K562 (cell line): ENCODE measurements around the gene NXPH4. TPM values are rescaled to one million over a fixed set of nuclear protein-coding genes. Genes with fewer than 3 reads are reported as not detected.

Experiments
- ATAC-seq: fragments of 200-7000 bp; cut with Tn5 transposase; 3 replicates; pipeline ENCODE4 v1.9.1; 2020; ENCODE audit warnings: moderate library complexity
- BruUV-seq: library from RNA; stranded (reverse); fragments of 400-500 nt; replicated peaks from 2 replicates; lab custom pipeline; 2021; lab: Mats Ljungman, UMichigan
- CTCF ChIA-PET: fragments of 300-600 bp; formaldehyde crosslinking; extraction: SDS; loops from one replicate; lab custom pipeline; 2021; ENCODE audit warnings: low intra/inter-chr PET ratio; lab: Yijun Ruan, JAX
- POLR2A ChIA-PET: fragments of 300-600, 350-650 bp; sonication (Branson Sonifier 250); formaldehyde crosslinking; extraction: SDS; loops from one replicate; lab custom pipeline; 2021; ENCODE audit warnings: antibody characterized with exemption, inconsistent platforms; lab: Yijun Ruan, JAX
- DNase-seq, 4 experiments: peaks; one replicate each; pipeline versions ENCODE4 v3.0.0 to v3.0.0-alpha.2; 2011 to 2018; ENCODE audit warnings: low spot score in 3 of 4, mixed read lengths in 3 of 4; ENCODE audit errors: extremely low read depth in 1 of 4
- FAIRE-seq: peaks from 2 replicates; lab custom pipeline; 2011; peaks lifted over from hg19 to GRCh38; lab: Jason Lieb, UNC
- H2AFZ ChIP-seq: 2 replicates; pipeline ENCODE4 v1.6.0; 2011; ENCODE audit warnings: low read depth, low read length, control low read depth, inconsistent platforms
- H3K27ac ChIP-seq: fragments of 200-600 bp; 3 replicates; pipeline ENCODE4 v1.8.0; 2011; ENCODE audit warnings: low read depth, mild to moderate bottlenecking, control low read depth, inconsistent platforms, low read length, moderate library complexity, mixed read lengths; ENCODE audit errors: extremely low read depth
- H3K27me3 ChIP-seq, 2 experiments: fragments of 300-600 bp in 1 of 2; 2 replicates in 1 of 2; 3 replicates in 1 of 2; pipeline versions ENCODE4 v1.6.0 to v1.8.0; 2011; ENCODE audit warnings: inconsistent platforms in 2 of 2, low read length in 2 of 2, mild to moderate bottlenecking in 1 of 2, mixed read lengths in 1 of 2, moderate library complexity in 1 of 2; ENCODE audit not compliant: control insufficient read depth in 2 of 2, insufficient read depth in 2 of 2
- H3K36me3 ChIP-seq: fragments of 300-600 bp; 3 replicates; pipeline ENCODE4 v1.8.0; 2011; ENCODE audit warnings: mild to moderate bottlenecking, low read length, inconsistent platforms; ENCODE audit not compliant: control insufficient read depth, insufficient read depth
- H3K4me1 ChIP-seq, 2 experiments: fragments of 200-600 bp in 1 of 2; replicated peaks in 1 of 2; 2 replicates in 1 of 2; 3 replicates in 1 of 2; pipeline versions ENCODE4 v1.5.1 to v1.8.0; 2011; ENCODE audit warnings: inconsistent platforms in 2 of 2, low read length in 2 of 2, mild to moderate bottlenecking in 1 of 2, mixed read lengths in 1 of 2, moderate library complexity in 1 of 2; ENCODE audit not compliant: control insufficient read depth in 2 of 2, insufficient read depth in 2 of 2
- H3K4me2 ChIP-seq: 2 replicates; pipeline ENCODE4 v1.6.1; 2011; ENCODE audit warnings: low read length, control low read depth, inconsistent platforms, mixed read lengths; ENCODE audit not compliant: insufficient read depth
- H3K4me3 ChIP-seq: fragments of 200-600 bp; sonication (generic), shearing (Covaris generic); 2 replicates; pipeline ENCODE4 v1.5.1; 2016; ENCODE audit warnings: control low read depth, inconsistent platforms
- H3K79me2 ChIP-seq: fragments of 200-600 bp; 3 replicates; pipeline ENCODE4 v1.8.0; 2011; ENCODE audit warnings: low read length, inconsistent platforms; ENCODE audit not compliant: control insufficient read depth, insufficient read depth
- H3K9ac ChIP-seq, 2 experiments: 2 replicates each; pipeline versions ENCODE4 v1.6.0 to v1.6.1; 2011; ENCODE audit warnings: low read depth in 2 of 2, low read length in 2 of 2, control low read depth in 1 of 2, inconsistent platforms in 1 of 2, mild to moderate bottlenecking in 1 of 2, mixed read lengths in 1 of 2; ENCODE audit not compliant: insufficient read depth in 1 of 2
- H3K9me1 ChIP-seq: one replicate; pipeline ENCODE4 v1.6.0; 2011; ENCODE audit warnings: inconsistent platforms, mild to moderate bottlenecking, low read length, moderate library complexity; ENCODE audit not compliant: control insufficient read depth, insufficient read depth
- H3K9me3 ChIP-seq: replicated peaks from 2 replicates; pipeline ENCODE4 v1.5.1; 2011; ENCODE audit warnings: low read depth, low read length, inconsistent platforms; ENCODE audit not compliant: control insufficient read depth, insufficient read depth
- H4K20me1 ChIP-seq: replicated peaks from 2 replicates; pipeline ENCODE4 v1.6.1; 2011; ENCODE audit warnings: low read length, inconsistent platforms, mixed read lengths; ENCODE audit not compliant: control insufficient read depth, insufficient read depth
- ARHGAP35 ChIP-seq: fragments of 450-650 bp; IDR thresholded peaks from 2 replicates; pipeline ENCODE4 v1.6.1; 2018; ENCODE audit not compliant: partially characterized antibody
- CCNT2 ChIP-seq: IDR thresholded peaks from 2 replicates; pipeline ENCODE4 v1.6.1; 2011; ENCODE audit warnings: borderline replicate concordance, low read depth, mild to moderate bottlenecking, moderate library complexity, mixed read lengths, low read length; ENCODE audit not compliant: insufficient read length; ENCODE audit errors: extremely low read depth
- CREB1 ChIP-seq, 2 experiments: sonication (generic) in 1 of 2; formaldehyde crosslinking in 1 of 2; IDR thresholded peaks; 2 replicates each; pipeline versions ENCODE4 v1.6.1 to v1.8.0; 2012 to 2022; ENCODE audit warnings: inconsistent platforms in 1 of 2, mild to moderate bottlenecking in 1 of 2, missing genetic modification reagents in 1 of 2, moderate library complexity in 1 of 2
- L3MBTL2 ChIP-seq: fragments of 450-650 bp; IDR thresholded peaks from 2 replicates; pipeline ENCODE4 v1.6.1; 2016; ENCODE audit warnings: mild to moderate bottlenecking, moderate library complexity
- MAFF ChIP-seq: IDR thresholded peaks from 2 replicates; pipeline ENCODE4 v1.6.1; 2012; ENCODE audit warnings: low read length, improper control_type of control experiment
- PURB ChIP-seq: sonication (generic); formaldehyde crosslinking; IDR thresholded peaks from 2 replicates; pipeline ENCODE4 v1.9.0; 2021; ENCODE audit warnings: low read depth, mild to moderate bottlenecking, missing genetic modification reagents
- RAD21 ChIP-seq, 2 experiments: fragments of 250-450 bp in 1 of 2; fragments of 450-650 bp in 1 of 2; sonication (Bioruptor Pico) in 1 of 2; formaldehyde crosslinking in 1 of 2; IDR thresholded peaks in 1 of 2; conservative IDR thresholded peaks in 1 of 2; 2 replicates each; pipeline versions ENCODE4 v1.4.0 to v1.8.0; 2020 to 2022; ENCODE audit warnings: mild to moderate bottlenecking in 2 of 2, moderate library complexity in 1 of 2
- RAD51 ChIP-seq: fragments of 450-650 bp; IDR thresholded peaks from 2 replicates; pipeline ENCODE4 v1.7.1; 2016; ENCODE audit warnings: low read depth, mild to moderate bottlenecking, borderline replicate concordance
- SMARCC2 ChIP-seq: fragments of 450-650 bp; IDR thresholded peaks from 2 replicates; pipeline ENCODE4 v1.6.1; 2017; ENCODE audit warnings: antibody characterized with exemption, moderate library complexity, mild to moderate bottlenecking, low read depth
- TEAD2 ChIP-seq: fragments of 450-650 bp; IDR thresholded peaks from 2 replicates; pipeline ENCODE4 v1.6.1; 2016; ENCODE audit warnings: missing genetic modification characterization, control low read depth, missing compliant biosample characterization
- ZBTB1 ChIP-seq: sonication (generic); formaldehyde crosslinking; IDR thresholded peaks from 2 replicates; pipeline ENCODE4 v1.8.1; 2023; ENCODE audit warnings: missing genetic modification reagents, low read depth, mild to moderate bottlenecking, borderline replicate concordance
- ZNF785 ChIP-seq: fragments of 250-450 bp; sonication (Bioruptor Pico); IDR thresholded peaks from 2 replicates; pipeline ENCODE4 v1.4.0; 2020; ENCODE audit warnings: mild to moderate bottlenecking
- WGBS: fragments of 100-300 bp; shearing (Covaris generic); methylation state at CpG from one replicate; pipeline ENCODE4 v1.1.6; 2016; ENCODE audit warnings: low coverage, mixed read lengths; ENCODE audit not compliant: insufficient coverage; ENCODE audit errors: missing lambda C conversion rate; 5-methylcytosine and 5-hydroxymethylcytosine counted together
- in situ Hi-C: fragments of 300-500 bp; cut with MboI; formaldehyde crosslinking; loops from 4 replicates; pipeline ENCODE4 v1.15.0; 2018; ENCODE audit warnings: inconsistent platforms, mixed read lengths
- intact Hi-C: fragments of 100-400 bp; cut with micrococcal nuclease; formaldehyde crosslinking; loops from 2 replicates; pipeline ENCODE4 v1.14.2; 2022
- polyA plus RNA-seq, 8 experiments: library from polyadenylated mRNA; depleted of rRNA in 4 of 8; stranded (reverse) in 5 of 8; unstranded in 3 of 8; fragments of >200 nt; fragmentation: Nextera tagmentation in 2 of 8; fragmentation: Illumina TruSeq in 1 of 8; extraction: Ambion mirVana in 2 of 8; extraction: Trizol in 1 of 8; gene quantifications; 2 replicates each; pipeline versions ENCODE4 v1.2.1 to v1.2.3, GENCODE V29; 2011 to 2014; ENCODE audit warnings: inconsistent platforms in 1 of 8, missing spikeins in 1 of 8
- total RNA-seq, 7 experiments: library from RNA; depleted of rRNA in 6 of 7; stranded (reverse); fragments of >200 nt in 6 of 7; fragmentation: Illumina TruSeq in 2 of 7; extraction: Trizol in 2 of 7; gene quantifications; 2 replicates each; pipeline versions ENCODE4 v1.2.1 to v1.2.3, GENCODE V29; 2011 to 2021; ENCODE audit warnings: low replicate concordance in 1 of 7
- TF ChIP-seq, protein P1 (sequence below): fragments of 250-450 bp; sonication (Bioruptor Pico); IDR thresholded peaks from 2 replicates; pipeline ENCODE4 v1.5.0; 2022; ENCODE audit warnings: mild to moderate bottlenecking
- TF ChIP-seq, protein P2 (sequence below): fragments of 250-450 bp; sonication (Bioruptor Pico); IDR thresholded peaks from 2 replicates; pipeline ENCODE4 v1.5.0; 2021
- TF ChIP-seq, protein P3 (sequence below), 2 experiments: IDR thresholded peaks; 2 replicates each; pipeline ENCODE4 v1.6.1; 2011; ENCODE audit warnings: borderline replicate concordance in 1 of 2, control low read depth in 1 of 2, low read depth in 1 of 2, low read length in 1 of 2, mild to moderate bottlenecking in 1 of 2, mixed read lengths in 1 of 2, moderate library complexity in 1 of 2; ENCODE audit not compliant: insufficient read depth in 1 of 2, insufficient read length in 1 of 2, poor library complexity in 1 of 2, severe bottlenecking in 1 of 2; ENCODE audit errors: extremely low read depth in 1 of 2

Gene NXPH4
- total and polyA plus RNA-seq, 9 of the 15 experiments (the other 6 are each of a cell fraction or from before 2014, with no cell fraction given): 0.49 to 2.7 (median 1.1) TPM; not detected in 4

DNA sequence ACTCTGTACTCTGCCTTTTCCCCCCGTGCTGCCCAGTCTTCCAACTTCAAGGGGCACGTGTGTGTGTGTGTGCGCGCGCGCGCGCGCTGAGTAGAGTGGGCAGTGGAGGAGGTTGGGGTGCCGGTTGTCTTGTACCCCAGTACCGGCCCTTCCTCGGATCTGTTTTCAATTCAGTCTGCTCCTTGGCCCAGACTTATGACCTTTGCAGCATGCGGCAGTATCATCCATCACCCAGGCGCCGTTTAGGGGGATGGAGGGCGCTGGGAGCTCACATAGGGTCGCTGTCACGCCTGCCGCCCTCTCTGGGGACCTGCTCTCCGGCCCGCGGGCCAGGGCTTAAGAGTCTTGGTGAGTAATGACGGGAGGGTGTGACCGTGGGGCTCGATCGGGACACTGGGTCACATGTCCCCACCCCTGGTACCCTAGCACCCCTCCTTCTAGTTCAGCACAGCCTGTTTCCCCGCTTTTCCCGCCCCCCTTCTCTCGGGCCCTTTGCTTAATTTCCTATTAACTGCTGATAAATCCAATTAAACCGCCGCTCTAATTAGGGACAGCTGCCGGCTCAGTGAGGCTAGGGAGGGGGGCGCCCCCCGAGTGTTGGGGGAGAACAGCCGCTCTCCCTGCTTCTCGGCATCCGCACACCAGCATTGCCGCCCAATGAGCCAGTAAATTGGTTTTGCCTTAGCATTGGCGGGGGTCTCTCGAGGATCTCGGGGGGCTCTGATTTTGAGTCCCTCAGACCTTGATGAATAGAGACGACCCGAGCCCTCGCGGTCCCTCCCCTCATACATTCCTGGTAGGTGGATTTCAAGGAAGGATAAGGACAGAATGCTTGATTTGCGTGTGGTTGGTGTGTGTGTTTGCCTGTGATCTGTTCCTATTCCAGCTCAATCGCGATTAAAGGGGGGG lies 25.1 kb downstream of the NXPH4 start:
- Histone ChIP-seq H3K4me1 (peaks cover 43 to 74% of the 10 kb centered on the region in 2 experiments), H2AFZ (no peak overlapping the region), H4K20me1 (peaks cover 8% of the 10 kb centered on the region), H3K4me2 (no peak overlapping the region), H3K9ac (no peak overlapping the region), H3K36me3 (no peaks in the 10 kb centered on the region), H3K27ac (no peak overlapping the region), H3K9me1 (no peaks in the 10 kb centered on the region), H3K4me3 (no peak overlapping the region), H3K9me3 (no peaks in the 10 kb centered on the region), H3K27me3 (peaks cover 2 to 23% of the 10 kb centered on the region in 2 experiments; a peak in 3 of 5 replicates), H3K79me2 (no peaks in the 10 kb centered on the region)
- DNase-seq (no peak), FAIRE-seq (no peak), ATAC-seq (no peak)
- POLR2A ChIA-PET: interaction anchor here (0.6 to 4.7 kb wide), 6 partner anchors 8 to 45 kb away, joined by 3 to 33 read pairs (median 4); partner anchors contain the start of gene SHMT2
- CTCF ChIA-PET: interaction anchor here (0.7 to 6.6 kb wide), 3 partner anchors 28 to 358 kb away, joined by 3 to 186 read pairs (median 80); partner anchors contain the start of gene NXPH4
- 25% methylated on average over 47 of the region's 48 CpGs for WGBS
- no TSS peak for BruUV-seq
- intact Hi-C loops (loop anchor here (5.0 to 10.0 kb wide), 3 partner anchors 44 to 164 kb away; partner anchors contain the start of genes LRP1 and NEMP1), in situ Hi-C loops (loop anchor here (5.0 kb wide), 1 partner anchor 34 kb away; no protein-coding TSS in a partner anchor)
- TF ChIP-seq ARHGAP35 (no peak), ZBTB1 (CRISPR knock-in tag) (0 out of 2 replicates have a peak, but pooled peaks have one; percentile 14), RAD21 (CRISPR knock-in tag; conservative IDR thresholded peaks at IDR 0.05 in 1 of 2, IDR thresholded peaks at IDR 0.05 in 1 of 2) (no peak), L3MBTL2 (no peak), ZNF785 (CRISPR knock-in tag) (no peak), RAD51 (no peak), CCNT2 (no peak), MAFF (no peak), TEAD2 (no peak), CREB1 (IDR thresholded peaks at IDR 0.05) (no peak), CREB1 (CRISPR knock-in tag; IDR thresholded peaks at IDR 0.05) (0 out of 2 replicates have a peak, but pooled peaks have one; percentile 13), PURB (CRISPR knock-in tag) (no peak), SMARCC2 (no peak)
- TF ChIP-seq, protein P1, sequence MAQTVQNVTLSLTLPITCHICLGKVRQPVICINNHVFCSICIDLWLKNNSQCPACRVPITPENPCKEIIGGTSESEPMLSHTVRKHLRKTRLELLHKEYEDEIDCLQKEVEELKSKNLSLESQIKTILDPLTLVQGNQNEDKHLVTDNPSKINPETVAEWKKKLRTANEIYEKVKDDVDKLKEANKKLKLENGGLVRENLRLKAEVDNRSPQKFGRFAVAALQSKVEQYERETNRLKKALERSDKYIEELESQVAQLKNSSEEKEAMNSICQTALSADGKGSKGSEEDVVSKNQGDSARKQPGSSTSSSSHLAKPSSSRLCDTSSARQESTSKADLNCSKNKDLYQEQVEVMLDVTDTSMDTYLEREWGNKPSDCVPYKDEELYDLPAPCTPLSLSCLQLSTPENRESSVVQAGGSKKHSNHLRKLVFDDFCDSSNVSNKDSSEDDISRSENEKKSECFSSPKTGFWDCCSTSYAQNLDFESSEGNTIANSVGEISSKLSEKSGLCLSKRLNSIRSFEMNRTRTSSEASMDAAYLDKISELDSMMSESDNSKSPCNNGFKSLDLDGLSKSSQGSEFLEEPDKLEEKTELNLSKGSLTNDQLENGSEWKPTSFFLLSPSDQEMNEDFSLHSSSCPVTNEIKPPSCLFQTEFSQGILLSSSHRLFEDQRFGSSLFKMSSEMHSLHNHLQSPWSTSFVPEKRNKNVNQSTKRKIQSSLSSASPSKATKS (CRISPR knock-in tag): no peak
- TF ChIP-seq, protein P2, sequence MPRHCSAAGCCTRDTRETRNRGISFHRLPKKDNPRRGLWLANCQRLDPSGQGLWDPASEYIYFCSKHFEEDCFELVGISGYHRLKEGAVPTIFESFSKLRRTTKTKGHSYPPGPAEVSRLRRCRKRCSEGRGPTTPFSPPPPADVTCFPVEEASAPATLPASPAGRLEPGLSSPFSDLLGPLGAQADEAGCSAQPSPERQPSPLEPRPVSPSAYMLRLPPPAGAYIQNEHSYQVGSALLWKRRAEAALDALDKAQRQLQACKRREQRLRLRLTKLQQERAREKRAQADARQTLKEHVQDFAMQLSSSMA (CRISPR knock-in tag): no peak
- TF ChIP-seq, protein P3, sequence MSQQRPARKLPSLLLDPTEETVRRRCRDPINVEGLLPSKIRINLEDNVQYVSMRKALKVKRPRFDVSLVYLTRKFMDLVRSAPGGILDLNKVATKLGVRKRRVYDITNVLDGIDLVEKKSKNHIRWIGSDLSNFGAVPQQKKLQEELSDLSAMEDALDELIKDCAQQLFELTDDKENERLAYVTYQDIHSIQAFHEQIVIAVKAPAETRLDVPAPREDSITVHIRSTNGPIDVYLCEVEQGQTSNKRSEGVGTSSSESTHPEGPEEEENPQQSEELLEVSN (IDR thresholded peaks at IDR 0.05; ENCODE audit: borderline replicate concordance in 1 of 2, extremely low read depth in 1 of 2, insufficient read depth in 1 of 2, insufficient read length in 1 of 2, low read depth in 1 of 2, low read length in 1 of 2, poor library complexity in 1 of 2, severe bottlenecking in 1 of 2): no peak
